Inferior parietal cortex (tissue), 1 donor: Measurements from ENCODE around the gene OR51T1.
"Not testable (repeated sequence)": the region's sequence is repeated elsewhere in the genome, so short reads cannot be mapped to it uniquely, and the experiment has no call there.

ENCODE experiments used
- DNase-seq: peaks from one replicate; pipeline ENCODE4 v3.0.0-alpha.2; 2016; ENCODE audit errors: extremely low spot score

The OR51T1 gene, protein sequence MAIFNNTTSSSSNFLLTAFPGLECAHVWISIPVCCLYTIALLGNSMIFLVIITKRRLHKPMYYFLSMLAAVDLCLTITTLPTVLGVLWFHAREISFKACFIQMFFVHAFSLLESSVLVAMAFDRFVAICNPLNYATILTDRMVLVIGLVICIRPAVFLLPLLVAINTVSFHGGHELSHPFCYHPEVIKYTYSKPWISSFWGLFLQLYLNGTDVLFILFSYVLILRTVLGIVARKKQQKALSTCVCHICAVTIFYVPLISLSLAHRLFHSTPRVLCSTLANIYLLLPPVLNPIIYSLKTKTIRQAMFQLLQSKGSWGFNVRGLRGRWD

DNA sequence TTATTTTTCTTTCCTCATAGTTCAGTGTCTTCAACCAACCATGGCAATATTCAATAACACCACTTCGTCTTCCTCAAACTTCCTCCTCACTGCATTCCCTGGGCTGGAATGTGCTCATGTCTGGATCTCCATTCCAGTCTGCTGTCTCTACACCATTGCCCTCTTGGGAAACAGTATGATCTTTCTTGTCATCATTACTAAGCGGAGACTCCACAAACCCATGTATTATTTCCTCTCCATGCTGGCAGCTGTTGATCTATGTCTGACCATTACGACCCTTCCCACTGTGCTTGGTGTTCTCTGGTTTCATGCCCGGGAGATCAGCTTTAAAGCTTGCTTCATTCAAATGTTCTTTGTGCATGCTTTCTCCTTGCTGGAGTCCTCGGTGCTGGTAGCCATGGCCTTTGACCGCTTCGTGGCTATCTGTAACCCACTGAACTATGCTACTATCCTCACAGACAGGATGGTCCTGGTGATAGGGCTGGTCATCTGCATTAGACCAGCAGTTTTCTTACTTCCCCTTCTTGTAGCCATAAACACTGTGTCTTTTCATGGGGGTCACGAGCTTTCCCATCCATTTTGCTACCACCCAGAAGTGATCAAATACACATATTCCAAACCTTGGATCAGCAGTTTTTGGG, at the start of gene OR51T1:
TSS of gene OR51T1 (plus strand) at position 41 of the 641 bp plus-strand sequence. CDS start at position 41, 0 bp downstream.
- no peak for DNase-seq

DNA sequence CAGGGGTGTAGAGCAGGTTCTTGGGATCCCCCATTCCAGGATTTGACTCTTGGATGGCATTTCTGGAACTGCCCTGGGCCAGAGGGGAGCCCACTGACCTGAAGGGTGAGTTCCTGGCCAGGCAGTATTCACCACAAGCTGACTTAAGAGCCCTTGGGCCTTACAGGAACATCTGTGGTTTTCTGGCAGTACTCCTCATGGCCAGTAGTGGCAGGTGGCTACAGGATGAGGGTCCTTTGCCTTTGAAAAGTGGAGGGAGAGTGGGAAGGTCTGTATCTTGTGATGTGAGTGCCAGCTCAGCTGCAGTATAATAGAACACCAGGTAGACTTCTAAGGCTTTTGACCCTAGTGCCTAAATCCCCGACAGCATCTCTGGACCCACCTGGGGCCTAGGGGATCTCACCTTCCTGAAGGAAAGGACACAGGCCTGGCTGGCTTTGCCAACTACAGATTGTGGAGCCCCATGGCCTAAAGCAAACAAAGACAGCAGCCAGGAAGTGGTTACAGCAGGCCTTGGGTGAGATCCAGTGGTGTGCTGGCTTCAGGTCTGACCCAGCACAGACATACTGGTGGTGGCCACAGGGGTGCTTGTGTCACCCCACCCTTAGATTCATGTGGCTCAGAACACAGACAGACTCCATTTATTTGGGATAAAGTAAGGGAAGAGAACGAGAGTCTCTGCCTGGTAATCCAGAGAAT, 41.7 kb upstream of the OR51T1 start:
- no peak for DNase-seq

DNA sequence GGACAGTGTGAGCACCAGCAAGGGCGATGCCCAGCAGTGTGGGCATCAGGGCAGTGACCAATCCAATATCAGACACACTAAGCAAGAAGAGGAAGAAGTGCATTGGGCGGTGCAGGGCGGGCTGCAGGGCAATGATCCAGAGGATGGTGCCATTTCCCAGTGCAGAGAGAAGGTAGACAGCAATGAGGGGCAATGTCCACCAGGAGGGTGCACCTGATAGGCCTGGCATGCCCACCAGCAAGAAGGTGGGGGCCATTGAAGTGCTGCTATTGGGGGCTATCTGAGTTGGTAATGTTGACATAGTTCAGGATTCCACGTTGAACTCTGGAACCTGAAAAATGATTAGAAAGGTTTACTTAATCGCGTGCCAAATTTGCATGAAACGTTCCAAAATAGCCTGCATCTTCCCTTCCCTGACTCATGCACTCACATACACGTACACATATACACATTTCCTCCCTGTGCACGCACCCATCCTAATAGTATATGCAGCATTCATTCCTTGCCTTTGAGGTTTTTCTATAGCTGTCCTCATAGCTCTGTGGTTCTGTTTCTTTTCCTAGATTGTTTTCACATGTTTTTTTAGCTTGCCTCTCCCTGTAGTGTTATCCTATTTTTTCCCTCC, 32.7 kb upstream of the OR51T1 start, which contains the start of gene OR51S1:
TSS of gene OR51S1 (minus strand) at position 301 of the 625 bp plus-strand sequence. CDS start at position 301, 0 bp downstream.
- DNase-seq: no peak

DNA sequence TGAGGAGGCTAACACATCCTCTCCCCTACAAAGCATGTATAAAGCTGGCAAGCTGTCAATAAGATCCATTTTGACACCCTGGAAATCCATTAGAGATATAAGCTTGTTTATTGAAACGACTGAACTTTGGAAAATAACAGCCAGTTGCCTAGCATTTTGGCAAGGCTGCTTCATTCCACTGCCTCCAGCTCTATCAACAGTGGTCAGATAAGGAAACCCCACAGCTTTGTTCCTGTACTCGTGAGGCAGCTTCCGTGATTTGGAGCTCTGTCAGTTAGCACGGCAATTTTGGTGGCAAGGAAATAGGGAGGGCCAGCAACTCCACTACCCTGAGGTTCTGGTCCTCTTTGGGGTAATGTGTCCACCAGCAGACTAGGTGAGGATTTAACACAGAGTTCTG, 30.7 kb upstream of the OR51T1 start:
- no peak for DNase-seq

DNA sequence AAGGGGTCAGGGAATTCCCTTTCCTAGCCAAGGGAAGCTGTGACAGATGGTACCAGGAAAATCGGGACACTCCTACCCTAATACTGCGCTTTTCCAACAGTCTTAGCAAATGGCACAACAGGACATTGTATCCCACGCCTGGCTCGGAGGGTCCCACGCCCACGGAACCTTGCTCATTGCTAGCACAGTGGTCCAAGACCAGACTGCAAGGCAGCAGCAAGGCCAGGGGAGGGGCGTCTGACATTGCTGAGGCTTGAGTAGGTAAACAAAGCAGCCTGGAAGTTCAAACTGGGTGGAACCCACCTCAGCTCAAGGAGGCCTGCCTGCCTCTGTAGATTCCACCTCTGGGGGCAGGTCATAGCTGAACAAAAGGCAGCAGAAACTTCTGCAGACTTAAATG, 27.4 kb upstream of the OR51T1 start:
- DNase-seq: not testable (repeated sequence)

DNA sequence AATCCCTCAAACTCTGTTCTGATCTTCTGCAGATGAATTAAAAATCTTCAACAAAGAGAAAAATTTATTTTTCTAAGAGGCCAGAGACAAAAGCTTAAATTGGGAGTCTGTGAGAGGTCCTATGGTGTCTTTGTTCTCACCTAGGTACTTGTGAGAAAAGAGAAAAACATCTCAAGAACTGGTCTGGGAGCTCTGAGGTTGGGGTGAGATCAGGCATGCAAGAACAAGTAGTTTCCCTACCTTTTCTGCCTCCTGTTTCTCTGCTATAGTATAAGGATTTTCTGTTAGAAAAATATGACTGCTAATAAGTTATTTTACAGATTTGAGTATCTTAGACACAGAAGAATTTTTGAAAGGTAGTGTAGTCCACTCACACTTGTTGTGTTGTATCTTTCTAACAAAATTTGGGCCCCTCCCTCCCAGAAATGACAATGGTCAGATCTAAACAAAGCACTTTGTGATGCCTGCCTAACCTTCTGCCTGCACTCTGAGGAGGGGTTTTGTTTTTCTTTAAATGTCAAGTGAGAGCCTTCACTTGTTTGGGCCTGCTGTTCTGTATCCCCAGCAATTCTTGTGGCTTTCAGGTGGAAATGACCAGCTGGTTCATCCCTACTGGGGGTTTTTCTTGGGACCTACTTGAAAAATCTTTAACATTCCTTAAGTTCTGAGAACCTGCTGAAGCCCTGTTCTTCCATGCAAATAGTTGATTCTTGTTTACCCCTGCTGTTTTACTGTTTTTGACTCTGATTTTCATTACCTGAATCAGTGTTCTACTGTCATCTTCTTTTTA, 19.1 kb upstream of the OR51T1 start:
- no peak for DNase-seq

DNA sequence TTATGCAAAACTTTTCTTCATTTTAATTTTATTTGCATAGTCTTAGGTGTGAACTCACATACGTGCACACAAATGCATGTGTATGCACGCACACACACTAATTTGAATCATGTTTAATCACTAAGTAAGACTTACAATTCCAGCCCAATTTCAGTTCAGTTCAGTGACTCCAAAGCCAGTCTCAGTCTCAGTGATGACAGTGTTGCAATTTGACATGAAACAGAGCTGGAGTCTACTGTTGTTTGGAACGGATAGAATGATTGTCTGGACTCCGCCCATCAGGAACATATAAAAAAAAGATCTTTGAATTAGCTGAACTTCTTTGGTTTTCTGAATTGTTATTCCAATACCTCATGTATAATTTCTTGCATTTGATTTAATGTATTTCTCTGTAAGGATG, 17.8 kb upstream of the OR51T1 start:
- DNase-seq: no peak

DNA sequence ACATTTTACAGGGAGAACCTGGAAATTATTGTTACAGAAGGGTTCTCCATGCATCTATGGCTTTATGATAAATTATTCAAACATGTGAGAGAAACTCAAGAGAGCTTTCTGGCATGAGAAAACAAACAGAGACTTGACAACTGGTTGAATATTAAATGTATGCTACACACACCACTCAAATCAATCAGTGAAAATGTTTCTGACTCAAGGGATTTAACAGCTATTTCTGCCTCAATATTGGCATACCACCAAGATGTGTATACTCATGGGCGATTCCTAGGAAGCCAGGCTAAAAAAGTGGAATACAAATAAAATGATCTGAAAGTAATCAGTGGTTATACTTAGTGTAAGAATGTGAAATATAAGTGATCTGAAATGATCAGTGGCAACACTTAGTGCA, 15.8 kb upstream of the OR51T1 start:
- no peak for DNase-seq

DNA sequence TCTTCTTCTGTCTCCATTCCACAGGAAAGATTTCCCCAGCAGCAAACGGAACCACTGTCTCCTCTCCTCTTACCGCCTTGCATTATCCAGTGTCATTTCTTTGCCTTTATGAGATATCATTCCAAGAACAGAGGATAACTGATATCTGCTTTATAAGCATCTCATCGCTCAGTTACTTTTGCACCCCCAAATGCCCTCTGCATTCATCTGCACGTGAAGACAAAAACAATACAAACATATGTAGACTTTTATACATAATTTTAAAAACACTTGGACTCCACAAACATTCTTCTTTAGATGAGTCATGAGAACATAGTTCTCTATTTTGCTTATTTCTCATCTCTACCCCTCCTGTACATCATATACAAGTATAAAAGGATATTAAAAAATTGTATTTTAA, 512 bp upstream of the OR51T1 start:
- DNase-seq: no peak

DNA sequence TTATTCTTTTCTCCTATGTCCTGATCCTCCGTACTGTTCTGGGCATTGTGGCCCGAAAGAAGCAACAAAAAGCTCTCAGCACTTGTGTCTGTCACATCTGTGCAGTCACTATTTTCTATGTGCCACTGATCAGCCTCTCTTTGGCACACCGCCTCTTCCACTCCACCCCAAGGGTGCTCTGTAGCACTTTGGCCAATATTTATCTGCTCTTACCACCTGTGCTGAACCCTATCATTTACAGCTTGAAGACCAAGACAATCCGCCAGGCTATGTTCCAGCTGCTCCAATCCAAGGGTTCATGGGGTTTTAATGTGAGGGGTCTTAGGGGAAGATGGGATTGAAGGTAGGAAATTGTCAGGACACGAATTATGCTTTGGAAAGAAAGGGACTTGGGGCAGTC, 843 bp downstream of the OR51T1 start:
- no peak for DNase-seq

DNA sequence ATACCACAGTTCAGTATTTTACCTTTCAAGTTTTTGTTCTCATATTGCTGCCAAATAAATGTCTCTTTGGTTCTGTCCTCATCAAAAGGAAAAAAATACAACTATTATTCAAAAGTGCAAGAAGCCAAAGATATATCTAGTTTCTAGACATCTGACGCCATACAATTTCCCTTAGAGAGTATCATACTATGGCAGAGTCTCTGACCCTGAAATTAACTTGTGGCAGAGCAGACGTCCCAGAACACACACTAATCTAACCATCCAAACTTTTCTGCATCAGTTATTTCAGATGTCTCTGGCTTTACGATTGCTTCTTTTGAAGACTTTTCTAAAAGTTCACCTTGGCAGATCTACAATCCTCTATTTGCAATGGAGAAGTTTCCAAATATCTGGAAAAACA, 2.7 kb downstream of the OR51T1 start:
- no peak for DNase-seq

DNA sequence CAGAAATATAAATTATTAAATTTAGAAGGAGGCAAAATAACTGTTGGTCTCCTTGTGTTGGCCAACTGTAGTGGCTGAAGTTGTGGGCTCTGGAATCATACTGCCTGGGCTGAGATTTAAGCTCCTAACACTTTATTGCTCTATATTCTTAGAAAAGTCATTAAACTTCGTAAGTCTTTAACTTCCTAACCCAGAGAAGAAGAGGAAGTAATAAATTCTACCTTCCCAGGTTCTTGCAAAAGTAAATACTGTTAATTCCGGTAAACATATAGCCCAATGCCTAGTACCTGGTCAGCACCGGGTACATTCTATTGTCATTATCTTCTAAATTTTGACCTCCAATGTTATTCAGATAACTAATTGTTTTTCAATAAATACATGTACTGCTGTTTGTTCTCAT, 4.5 kb downstream of the OR51T1 start:
- no peak for DNase-seq

DNA sequence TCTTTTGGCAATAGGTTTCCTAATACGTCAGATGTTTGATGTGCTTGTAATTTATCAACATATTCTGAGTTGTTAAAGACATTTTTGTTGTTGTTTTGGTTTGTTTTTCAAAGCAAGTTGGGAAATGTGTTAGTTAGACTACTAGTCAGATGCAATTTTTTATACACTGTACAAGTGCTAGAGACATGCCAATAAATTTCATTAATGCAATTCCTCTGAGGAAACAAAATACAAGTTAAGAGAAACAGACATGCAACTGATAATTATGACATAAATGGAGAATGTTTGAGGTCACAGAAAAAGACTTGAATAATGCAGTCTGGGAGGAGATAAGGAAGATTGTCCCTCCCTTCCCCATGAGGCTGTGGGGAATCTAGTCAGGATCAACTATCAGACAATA, 5.9 kb downstream of the OR51T1 start:
- DNase-seq: no peak

DNA sequence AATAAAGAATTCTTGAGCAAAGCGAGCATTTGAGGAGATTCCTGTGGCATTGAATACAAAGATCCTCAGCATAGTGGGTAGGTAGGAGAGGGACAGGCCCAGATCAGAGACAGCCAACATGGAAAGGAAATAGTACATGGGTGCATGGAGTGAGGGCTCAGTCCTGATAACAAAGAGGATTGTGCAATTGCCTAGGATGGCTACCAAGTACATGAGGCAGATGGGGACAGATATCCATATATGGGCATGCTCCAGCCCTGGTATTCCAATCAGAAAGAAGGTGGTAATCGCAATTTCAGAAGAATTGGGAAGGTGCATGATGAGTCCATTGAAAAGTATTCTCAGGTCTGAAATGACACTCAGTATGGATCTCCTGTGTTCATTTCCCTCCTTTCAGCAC, 8.6 kb downstream of the OR51T1 start:
- DNase-seq: no peak

DNA sequence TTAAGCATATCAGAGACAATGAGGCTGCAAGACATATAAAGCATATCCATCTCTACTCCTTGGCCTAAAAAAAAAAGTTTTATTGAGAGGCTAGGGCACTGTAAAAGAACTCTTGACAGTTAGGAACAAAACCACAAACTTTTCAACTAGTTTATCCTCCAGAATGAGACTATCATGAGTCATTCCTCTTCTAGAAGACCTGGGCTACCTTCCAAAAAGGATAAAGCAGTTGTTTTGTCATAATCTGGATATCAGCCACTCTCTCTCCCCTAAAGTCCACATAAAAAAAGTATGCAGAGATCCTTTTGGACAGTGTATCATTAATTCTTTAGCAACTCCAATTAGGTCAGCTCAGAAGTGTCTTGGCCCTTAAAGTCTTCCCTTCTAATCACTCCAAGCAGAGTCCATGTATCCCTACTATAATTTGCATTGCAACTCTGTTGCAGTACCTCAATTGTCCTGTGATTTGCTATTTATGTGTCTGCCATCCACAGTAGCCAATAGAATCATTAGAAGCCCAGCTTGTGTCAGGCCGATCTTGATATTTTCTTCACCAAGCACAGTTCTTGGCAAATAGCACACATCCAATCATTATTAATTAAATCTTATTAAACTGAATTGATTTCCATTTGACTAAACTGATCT, 10.4 kb downstream of the OR51T1 start:
- no peak for DNase-seq

DNA sequence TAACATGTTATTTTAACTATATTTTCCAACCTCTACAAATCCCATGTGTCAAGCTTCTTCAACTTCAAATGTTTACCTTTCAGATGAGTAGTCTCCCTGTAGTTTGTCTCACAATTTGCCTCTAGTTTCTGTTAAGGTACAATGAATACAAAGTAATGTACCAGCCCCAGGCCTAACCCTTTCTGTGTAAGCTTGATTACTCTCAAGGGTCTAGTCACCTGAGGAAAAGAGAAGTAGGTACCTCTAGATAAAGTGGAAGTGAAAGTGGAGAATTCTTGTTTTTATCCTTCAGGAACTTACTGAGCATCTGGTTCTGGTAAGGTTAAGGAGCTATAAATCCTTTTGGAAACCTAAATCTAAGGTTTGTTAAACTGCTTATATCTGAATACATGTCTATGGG, 21.8 kb downstream of the OR51T1 start, which contains the start of gene OR51A7:
TSS of gene OR51A7 (plus strand) at position 300 of the 400 bp plus-strand sequence. CDS start 3,587 bp downstream, outside the sequence.
- no peak for DNase-seq

DNA sequence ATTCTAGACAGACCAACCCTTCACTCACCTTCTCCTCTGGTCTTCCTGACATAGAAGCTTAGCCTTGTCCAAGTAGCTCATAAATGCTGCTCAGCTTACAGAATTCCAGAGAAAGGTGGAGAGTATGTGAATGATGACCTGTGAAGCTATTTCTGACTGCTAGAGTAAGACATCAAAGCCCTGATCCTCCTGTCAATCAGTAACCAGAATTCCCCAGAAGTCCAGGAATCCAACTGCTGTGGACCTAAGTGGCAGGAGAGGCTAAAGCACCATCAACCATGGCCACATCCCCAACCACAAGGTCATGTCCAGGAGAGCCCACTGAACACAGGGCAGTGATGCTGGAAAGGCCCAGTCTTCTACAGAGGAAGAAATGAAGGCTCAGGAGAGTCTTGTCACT, 34.9 kb downstream of the OR51T1 start:
- DNase-seq: no peak

DNA sequence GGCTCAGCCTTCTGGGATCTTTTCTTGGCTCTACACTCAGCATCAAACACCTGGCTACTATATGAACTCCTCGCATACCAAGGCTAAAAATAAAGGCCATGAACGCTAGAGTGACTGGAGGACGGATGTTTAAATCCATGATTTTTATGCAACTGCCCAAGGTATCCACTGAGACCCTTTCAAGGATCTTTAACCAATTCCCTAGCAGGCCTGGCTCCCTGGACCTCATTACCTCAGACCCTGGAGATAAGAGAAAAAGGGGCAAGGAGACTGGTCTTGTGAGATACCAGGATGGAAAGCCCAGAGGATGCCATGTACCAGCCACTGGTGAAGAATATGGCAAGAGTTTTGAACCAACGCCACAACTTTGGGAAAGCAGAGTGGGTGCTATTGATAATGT, 37.5 kb downstream of the OR51T1 start, which contains the start of gene OR51G2:
TSS of gene OR51G2 (minus strand) at position 101 of the 400 bp plus-strand sequence. CDS start 3,687 bp downstream, outside the sequence.
- DNase-seq: no peak

DNA sequence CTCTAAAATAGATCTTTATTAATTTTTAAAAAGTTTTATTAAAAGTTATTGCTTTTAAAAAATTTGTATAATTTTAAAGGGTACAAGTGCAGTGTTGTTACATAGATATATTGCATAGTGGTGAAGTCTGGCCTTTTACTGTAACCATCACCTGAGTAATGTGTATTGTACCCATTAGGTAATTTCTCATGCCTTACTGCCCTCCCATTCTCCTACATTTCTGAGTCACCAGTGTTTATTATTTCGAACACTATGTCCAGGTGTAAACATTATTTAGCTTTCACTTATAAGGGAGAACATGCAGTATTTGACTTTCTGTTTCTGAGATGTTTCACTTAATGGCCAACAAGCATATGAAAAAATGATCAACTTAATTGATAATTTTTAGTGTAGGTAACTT, 40.1 kb downstream of the OR51T1 start:
- no peak for DNase-seq

DNA sequence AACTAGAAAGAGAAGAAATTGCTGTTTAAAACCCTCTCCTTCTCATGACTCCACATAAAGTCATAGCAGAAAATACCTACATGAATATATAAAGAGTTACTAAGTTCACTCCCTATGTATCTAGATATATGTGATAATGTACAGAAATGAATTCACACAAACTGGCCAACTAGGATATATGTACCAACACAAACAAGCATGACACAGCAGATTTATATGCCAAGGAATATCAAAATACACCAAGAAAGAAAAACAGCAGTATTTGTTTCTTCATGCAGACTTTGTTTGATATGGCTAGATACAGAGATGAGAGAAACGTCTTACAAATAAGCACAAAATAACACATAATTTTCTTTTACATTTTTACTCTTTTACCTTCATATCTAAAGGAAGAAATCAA, 40.6 kb downstream of the OR51T1 start:
- no peak for DNase-seq

DNA sequence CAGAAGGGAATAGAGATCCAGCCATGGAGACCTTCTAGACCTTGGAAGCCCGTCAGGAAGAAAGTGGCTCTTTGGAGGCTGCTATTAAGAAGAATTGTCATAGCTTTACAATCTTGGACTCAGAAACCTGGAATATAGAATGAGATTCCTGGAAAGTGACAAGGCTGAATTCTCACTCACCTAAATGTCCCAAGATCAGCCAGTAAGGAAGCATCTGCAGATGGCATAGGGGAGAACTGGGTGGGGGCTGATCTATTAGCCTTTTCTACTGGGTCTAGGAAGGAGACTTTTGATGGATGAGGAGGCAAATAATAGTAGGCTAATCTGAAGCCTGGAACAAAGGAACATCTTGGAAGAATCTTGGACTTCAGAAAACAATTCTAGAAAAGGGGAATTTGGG, 42.5 kb downstream of the OR51T1 start, which contains the start of gene OR51G1:
TSS of gene OR51G1 (minus strand) at position 101 of the 400 bp plus-strand sequence. CDS start at position 101, 0 bp downstream.
- DNase-seq: no peak
